Measurements from ENCODE around the gene ANKRD11. TPM values are rescaled to one million over a fixed set of nuclear protein-coding genes. Genes with fewer than 3 reads are reported as not detected.
A peak's percentile ranks its signal among the peaks of the same experiment; 100 is the strongest.

Gene ANKRD11
- total RNA-seq, 1 donor from 2014 or later: 367 TPM

- peak overlapping the region; percentile 72 for H3K27ac Mint-ChIP-seq (ENCODE audit: unreplicated experiment)
- TF ChIP-seq CTCF (IDR thresholded peaks at IDR 0.05; ENCODE audit: partially characterized antibody, unreplicated experiment): no peak
- DNase-seq: no peak
- H3K36me3 Mint-ChIP-seq (ENCODE audit: unreplicated experiment): no peaks in the 10 kb centered on the region
- no peak overlapping the region for H3K4me3 Mint-ChIP-seq (ENCODE audit: unreplicated experiment)
- H3K27me3 Mint-ChIP-seq (ENCODE audit: unreplicated experiment): peaks cover 17% of the 10 kb centered on the region
- peaks cover 66% of the 10 kb centered on the region for H3K4me1 Mint-ChIP-seq (ENCODE audit: low read depth, unreplicated experiment)
- H3K9me3 Mint-ChIP-seq (ENCODE audit: unreplicated experiment): peaks cover 13% of the 10 kb centered on the region
These were observed 70.2 kb downstream of the ANKRD11 start for GRCh38 chr16:89420204-89420603.

- H3K4me1 Mint-ChIP-seq (ENCODE audit: low read depth, unreplicated experiment): peaks cover 60% of the 10 kb centered on the region
- peaks cover 15% of the 10 kb centered on the region for H3K27me3 Mint-ChIP-seq (ENCODE audit: unreplicated experiment)
- peaks cover 17% of the 10 kb centered on the region for H3K9me3 Mint-ChIP-seq (ENCODE audit: unreplicated experiment)
- no peak for DNase-seq
- H3K4me3 Mint-ChIP-seq (ENCODE audit: unreplicated experiment): peak overlapping the region; percentile 27
- no peak for TF ChIP-seq CTCF (IDR thresholded peaks at IDR 0.05; ENCODE audit: partially characterized antibody, unreplicated experiment)
- no peaks in the 10 kb centered on the region for H3K36me3 Mint-ChIP-seq (ENCODE audit: unreplicated experiment)
- peak overlapping the region; percentile 28 for H3K27ac Mint-ChIP-seq (ENCODE audit: unreplicated experiment)
These were observed 72.0 kb downstream of the ANKRD11 start for GRCh38 chr16:89418352-89418751.

- H3K4me1 Mint-ChIP-seq (ENCODE audit: low read depth, unreplicated experiment): peaks cover 54% of the 10 kb centered on the region
- H3K27me3 Mint-ChIP-seq (ENCODE audit: unreplicated experiment): peaks cover 17% of the 10 kb centered on the region
- H3K27ac Mint-ChIP-seq (ENCODE audit: unreplicated experiment): peak overlapping the region; percentile 46
- no peak for DNase-seq
- no peak for TF ChIP-seq CTCF (IDR thresholded peaks at IDR 0.05; ENCODE audit: partially characterized antibody, unreplicated experiment)
- peak overlapping the region; percentile 5 for H3K4me3 Mint-ChIP-seq (ENCODE audit: unreplicated experiment)
- H3K9me3 Mint-ChIP-seq (ENCODE audit: unreplicated experiment): peaks cover 19% of the 10 kb centered on the region
- no peaks in the 10 kb centered on the region for H3K36me3 Mint-ChIP-seq (ENCODE audit: unreplicated experiment)
These were observed 73.0 kb downstream of the ANKRD11 start for GRCh38 chr16:89417352-89417751.

- TF ChIP-seq CTCF (IDR thresholded peaks at IDR 0.05; ENCODE audit: partially characterized antibody, unreplicated experiment): no peak
These were observed 76.4 kb downstream of the ANKRD11 start for GRCh38 chr16:89413811-89414585.

GRCh38 chr16:89412811-89413210, 77.5 kb downstream of the ANKRD11 start:
- Mint-ChIP-seq H3K27ac (ENCODE audit: unreplicated experiment) (peak overlapping the region; percentile 79), H3K9me3 (ENCODE audit: unreplicated experiment) (peaks cover 33% of the 10 kb centered on the region), H3K4me1 (ENCODE audit: low read depth, unreplicated experiment) (peaks cover 66% of the 10 kb centered on the region), H3K27me3 (ENCODE audit: unreplicated experiment) (peaks cover 20% of the 10 kb centered on the region), H3K4me3 (ENCODE audit: unreplicated experiment) (peak overlapping the region; percentile 79), H3K36me3 (ENCODE audit: unreplicated experiment) (no peaks in the 10 kb centered on the region)
- peak; percentile 77 for DNase-seq
- TF ChIP-seq CTCF (IDR thresholded peaks at IDR 0.05; ENCODE audit: partially characterized antibody, unreplicated experiment): no peak

More at GRCh38 chr16:89413811-89414585, 76.4 kb downstream of the ANKRD11 start:
- Mint-ChIP-seq H3K36me3 (ENCODE audit: unreplicated experiment) (no peaks in the 10 kb centered on the region), H3K4me3 (ENCODE audit: unreplicated experiment) (peak overlapping the region; percentile 68), H3K9me3 (ENCODE audit: unreplicated experiment) (peaks cover 29% of the 10 kb centered on the region), H3K27me3 (ENCODE audit: unreplicated experiment) (peaks cover 20% of the 10 kb centered on the region), H3K27ac (ENCODE audit: unreplicated experiment) (peak overlapping the region; percentile 79), H3K4me1 (ENCODE audit: low read depth, unreplicated experiment) (peaks cover 61% of the 10 kb centered on the region)
- DNase-seq: no peak
